Measurements from ENCODE around the gene SORBS2. TPM values are rescaled to one million over a fixed set of nuclear protein-coding genes. Genes with fewer than 3 reads are reported as not detected.

The SORBS2 gene
- total RNA-seq, 2 donors from 2014 or later: 210 to 218 TPM

DNA sequence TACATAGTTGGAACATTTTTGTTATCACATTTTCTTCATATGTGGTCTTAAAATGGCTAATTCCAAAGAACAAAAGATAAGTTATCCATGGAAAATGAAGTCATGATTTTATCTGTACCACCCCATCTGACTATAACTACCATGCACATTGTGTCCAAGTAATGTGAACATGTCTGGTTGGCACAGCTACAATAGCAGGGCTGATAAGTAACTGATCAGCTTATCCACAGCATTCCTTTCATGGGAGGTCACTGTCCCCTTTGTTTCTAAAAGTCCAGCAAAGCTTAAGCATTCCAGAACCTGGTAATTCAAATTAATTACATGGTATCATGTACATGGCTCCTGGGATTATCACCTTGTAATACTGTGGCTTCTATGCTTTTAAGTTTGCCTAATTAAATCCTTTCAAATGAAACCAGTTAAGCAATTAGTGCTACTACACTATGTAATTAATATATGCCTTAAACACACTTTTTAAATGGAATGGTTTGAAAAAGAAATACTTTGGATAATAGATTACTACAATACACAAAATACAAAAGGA, 21.1 kb upstream of the SORBS2 start:
- Histone ChIP-seq H3K9me3 (no peaks in the 10 kb centered on the region), H3K36me3 (replicated peaks in 1 of 2; ENCODE audit: insufficient read depth in 1 of 2, low read depth in 2 of 2) (no peaks in the 10 kb centered on the region), H3K27me3 (no peaks in the 10 kb centered on the region), H3K4me1 (peaks cover 86% of the 10 kb centered on the region), H3K27ac (peak overlapping the region; percentile 64 to 86 (median 76)), H3K4me3 (no peak overlapping the region)
- intact Hi-C loops (cut with DNase I): no loop called here
- ATAC-seq (peak; percentile 93), DNase-seq (peak; percentile 55 to 82 (median 66))
- TF ChIP-seq POLR2A (IDR thresholded peaks at IDR 0.05): peak in 1 of 3 donors; percentile 14
- TF ChIP-seq, protein P1, sequence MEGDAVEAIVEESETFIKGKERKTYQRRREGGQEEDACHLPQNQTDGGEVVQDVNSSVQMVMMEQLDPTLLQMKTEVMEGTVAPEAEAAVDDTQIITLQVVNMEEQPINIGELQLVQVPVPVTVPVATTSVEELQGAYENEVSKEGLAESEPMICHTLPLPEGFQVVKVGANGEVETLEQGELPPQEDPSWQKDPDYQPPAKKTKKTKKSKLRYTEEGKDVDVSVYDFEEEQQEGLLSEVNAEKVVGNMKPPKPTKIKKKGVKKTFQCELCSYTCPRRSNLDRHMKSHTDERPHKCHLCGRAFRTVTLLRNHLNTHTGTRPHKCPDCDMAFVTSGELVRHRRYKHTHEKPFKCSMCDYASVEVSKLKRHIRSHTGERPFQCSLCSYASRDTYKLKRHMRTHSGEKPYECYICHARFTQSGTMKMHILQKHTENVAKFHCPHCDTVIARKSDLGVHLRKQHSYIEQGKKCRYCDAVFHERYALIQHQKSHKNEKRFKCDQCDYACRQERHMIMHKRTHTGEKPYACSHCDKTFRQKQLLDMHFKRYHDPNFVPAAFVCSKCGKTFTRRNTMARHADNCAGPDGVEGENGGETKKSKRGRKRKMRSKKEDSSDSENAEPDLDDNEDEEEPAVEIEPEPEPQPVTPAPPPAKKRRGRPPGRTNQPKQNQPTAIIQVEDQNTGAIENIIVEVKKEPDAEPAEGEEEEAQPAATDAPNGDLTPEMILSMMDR (IDR thresholded peaks at IDR 0.05): no peak

DNA sequence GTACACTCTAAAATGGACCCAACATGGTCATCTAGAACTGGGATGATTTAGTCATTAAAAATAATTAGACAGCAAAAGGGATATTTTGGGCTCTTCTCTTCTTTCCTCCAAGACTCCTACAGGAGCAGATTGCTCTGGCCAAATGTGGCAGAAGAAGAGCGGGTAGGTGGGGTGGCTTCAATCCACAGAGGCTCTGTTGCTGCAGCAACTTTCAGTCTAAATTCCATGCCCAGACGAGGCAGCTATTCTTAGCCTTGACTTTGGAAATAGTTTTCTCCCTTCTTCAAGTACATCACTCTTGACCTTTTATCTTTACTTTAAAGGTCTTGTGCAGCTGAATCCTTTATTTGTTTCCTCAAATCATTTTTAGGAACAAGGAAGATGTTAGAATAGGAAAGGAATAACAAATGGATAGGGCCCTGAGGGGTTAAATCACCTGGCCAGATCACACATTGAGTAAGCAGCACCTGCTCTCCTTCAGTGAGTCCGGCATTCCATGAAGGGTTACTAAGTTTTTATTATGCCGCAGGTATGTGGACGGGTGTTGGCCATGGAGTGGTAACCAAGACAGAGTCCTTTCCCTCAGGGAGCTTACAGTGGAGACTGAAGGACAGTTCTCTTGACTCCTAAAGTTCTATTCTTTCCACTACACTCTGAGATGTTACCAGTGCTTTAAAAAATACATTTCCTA, 19.3 kb upstream of the SORBS2 start:
- no peaks in the 10 kb centered on the region for H3K36me3 ChIP-seq (replicated peaks in 1 of 2; ENCODE audit: insufficient read depth in 1 of 2, low read depth in 2 of 2)
- H3K27ac ChIP-seq: peak overlapping the region; percentile 64 to 86 (median 76)
- intact Hi-C loops (cut with DNase I): no loop called here
- no peak for TF ChIP-seq POLR2A (IDR thresholded peaks at IDR 0.05)
- TF ChIP-seq, protein P1 (IDR thresholded peaks at IDR 0.05): no peak
- peak in 1 of 4 donors; percentile 23 for DNase-seq
- peak; percentile 25 for ATAC-seq
- no peak overlapping the region for H3K4me3 ChIP-seq
- WGBS, 2 donors: 34 to 42% methylated on average over 5 of the region's 5 CpGs
- peaks cover 71% of the 10 kb centered on the region for H3K4me1 ChIP-seq
- no peaks in the 10 kb centered on the region for H3K9me3 ChIP-seq
- no peaks in the 10 kb centered on the region for H3K27me3 ChIP-seq

DNA sequence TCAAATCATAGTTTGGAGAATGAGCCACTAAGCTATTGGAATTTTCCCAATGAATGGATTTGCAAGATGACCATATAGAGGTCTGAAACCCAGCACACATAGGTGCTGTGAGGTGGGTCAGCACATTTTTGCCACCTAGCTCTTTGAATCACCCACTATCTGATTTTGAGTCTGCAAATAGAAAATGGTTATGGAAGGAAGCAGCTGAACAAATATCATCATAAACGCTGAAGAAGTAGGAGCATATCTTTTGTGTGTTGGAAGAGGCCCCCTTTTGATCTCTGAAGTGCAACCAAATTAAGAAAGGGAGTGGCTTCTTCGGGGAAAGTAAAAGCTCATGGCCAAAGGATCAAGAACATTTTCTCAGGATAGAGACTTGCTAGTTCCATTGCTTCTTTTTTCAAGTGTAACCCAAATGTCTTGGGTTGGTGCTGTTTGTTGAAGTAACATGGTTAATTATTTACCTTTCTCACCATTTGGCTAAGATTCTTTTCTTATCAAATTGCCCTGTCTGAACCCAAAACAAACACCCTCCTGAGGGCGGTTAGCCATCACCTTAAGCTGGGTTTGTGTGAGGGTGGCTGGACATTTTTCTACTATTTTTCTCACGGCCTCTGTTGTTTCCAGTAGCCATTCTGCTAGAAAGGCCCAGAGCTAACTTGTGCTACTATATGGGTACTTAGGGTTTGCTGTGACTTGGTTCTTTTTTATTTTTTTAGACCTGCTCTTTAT, 18.4 kb upstream of the SORBS2 start:
- 17 to 19% methylated on average over 4 of the region's 4 CpGs for WGBS, 2 donors
- H3K4me1 ChIP-seq: peaks cover 73% of the 10 kb centered on the region
- ATAC-seq (peak; percentile 60), DNase-seq (peak; percentile 47 to 69 (median 58))
- H3K4me3 ChIP-seq: no peak overlapping the region
- H3K27me3 ChIP-seq: no peaks in the 10 kb centered on the region
- H3K27ac ChIP-seq: peak overlapping the region; percentile 54 to 86 (median 76)
- intact Hi-C loops (cut with DNase I): no loop called here
- TF ChIP-seq, protein P1 (IDR thresholded peaks at IDR 0.05): no peak
- peak in 2 of 3 donors; percentile 23 to 28 for TF ChIP-seq POLR2A (IDR thresholded peaks at IDR 0.05)
- no peaks in the 10 kb centered on the region for H3K36me3 ChIP-seq (replicated peaks in 1 of 2; ENCODE audit: insufficient read depth in 1 of 2, low read depth in 2 of 2)
- no peaks in the 10 kb centered on the region for H3K9me3 ChIP-seq

DNA sequence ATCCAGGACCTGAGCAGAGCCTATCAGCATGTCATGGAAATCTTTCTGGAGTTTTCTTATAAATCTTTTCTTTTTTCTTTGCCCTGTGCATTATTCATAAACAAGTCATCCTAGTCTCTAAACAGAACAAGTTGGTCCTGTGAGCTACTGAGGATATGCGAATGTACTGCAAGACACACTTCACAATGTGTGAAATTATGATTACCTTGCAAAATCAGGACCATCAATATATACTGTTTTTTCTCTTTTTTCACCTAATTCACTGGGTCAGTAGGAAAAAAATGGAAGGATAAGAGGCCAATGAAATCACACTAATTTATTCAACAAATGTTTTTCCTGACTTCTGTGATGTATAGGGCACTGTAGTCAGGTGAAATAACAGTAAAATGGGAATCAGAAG, 14.4 kb upstream of the SORBS2 start:
- no peak overlapping the region for H3K4me3 ChIP-seq
- no peaks in the 10 kb centered on the region for H3K27me3 ChIP-seq
- peak overlapping the region in 3 of 4 donors; percentile 93 to 97 (median 94) for H3K27ac ChIP-seq
- H3K9me3 ChIP-seq: no peaks in the 10 kb centered on the region
- intact Hi-C loops (cut with DNase I): no loop called here
- ATAC-seq: no peak
- 0% methylated on average over 1 of the region's 1 CpG for WGBS, 2 donors
- H3K36me3 ChIP-seq (replicated peaks in 1 of 2; ENCODE audit: insufficient read depth in 1 of 2, low read depth in 2 of 2): no peaks in the 10 kb centered on the region
- peaks cover 70% of the 10 kb centered on the region for H3K4me1 ChIP-seq
- no peak for TF ChIP-seq POLR2A (IDR thresholded peaks at IDR 0.05)
- TF ChIP-seq, protein P1 (IDR thresholded peaks at IDR 0.05): no peak
- DNase-seq: no peak
